ENCODE measurements around the gene DNM2.

The DNM2 gene

GRCh38 chr19:10760273-10760944 is 42.5 kb downstream of the DNM2 start:
- Histone ChIP-seq H3K27ac (ENCODE audit: low read depth, low read length) (no peak overlapping the region), H3K36me3 (ENCODE audit: control insufficient read depth, insufficient read depth, low read length) (peaks cover 5% of the 10 kb centered on the region)

GRCh38 chr19:10761443-10762250 is 43.8 kb downstream of the DNM2 start:
- Histone ChIP-seq H4K8ac (ENCODE audit: low read depth, low read length) (no peak overlapping the region), H3K18ac (ENCODE audit: low read length) (no peak overlapping the region), H3K79me1 (ENCODE audit: low read length) (peaks cover 12% of the 10 kb centered on the region), H3K79me2 (ENCODE audit: control insufficient read depth, insufficient read depth, low read length) (peaks cover 2% of the 10 kb centered on the region), H3K56ac (ENCODE audit: low read length) (no peak overlapping the region), H3K27me3 (ENCODE audit: insufficient read depth, low read length, poor library complexity) (no peaks in the 10 kb centered on the region), H2BK5ac (ENCODE audit: low read length) (no peak overlapping the region), H3K4ac (ENCODE audit: low read depth, low read length) (no peak overlapping the region), H2AK5ac (ENCODE audit: low read length) (no peak overlapping the region), H3K27ac (ENCODE audit: low read depth, low read length) (no peak overlapping the region), H2BK15ac (replicated peaks; ENCODE audit: low read depth) (no peak overlapping the region), H2BK120ac (ENCODE audit: low read depth, low read length) (no peak overlapping the region), H3K36me3 (ENCODE audit: control insufficient read depth, insufficient read depth, low read length) (peaks cover 5% of the 10 kb centered on the region), H3K23ac (ENCODE audit: low read length) (no peak overlapping the region), H3K4me1 (ENCODE audit: control insufficient read depth, low read depth, low read length) (peaks cover 4% of the 10 kb centered on the region), H4K5ac (ENCODE audit: low read length) (no peak overlapping the region), H3K4me2 (ENCODE audit: low read length) (no peak overlapping the region), H3K9ac (ENCODE audit: low read length) (no peak overlapping the region), H3K4me3 (ENCODE audit: low read length) (no peak overlapping the region)
- WGBS (ENCODE audit: extremely low coverage, insufficient coverage, low lambda C conversion rate) = no CpG with 5 or more reads among the region's 19 CpGs
- DNase-seq = no peak

More at GRCh38 chr19:10760273-10760944, 42.5 kb downstream of the DNM2 start:
- no peak overlapping the region for H3K4ac ChIP-seq (ENCODE audit: low read depth, low read length)
- H3K9ac ChIP-seq (ENCODE audit: low read length) = no peak overlapping the region
- no peak overlapping the region for H3K4me3 ChIP-seq (ENCODE audit: low read length)
- no peak overlapping the region for H3K23ac ChIP-seq (ENCODE audit: low read length)
- no CpG with 5 or more reads among the region's 17 CpGs for WGBS (ENCODE audit: extremely low coverage, insufficient coverage, low lambda C conversion rate)
- no peak overlapping the region for H2BK5ac ChIP-seq (ENCODE audit: low read length)
- H2BK15ac ChIP-seq (replicated peaks; ENCODE audit: low read depth) = no peak overlapping the region
- H3K56ac ChIP-seq (ENCODE audit: low read length) = no peak overlapping the region
- H4K5ac ChIP-seq (ENCODE audit: low read length) = no peak overlapping the region
- H3K4me2 ChIP-seq (ENCODE audit: low read length) = no peak overlapping the region
- no peak overlapping the region for H2BK120ac ChIP-seq (ENCODE audit: low read depth, low read length)
- H2AK5ac ChIP-seq (ENCODE audit: low read length) = no peak overlapping the region
- peaks cover 15% of the 10 kb centered on the region for H3K79me1 ChIP-seq (ENCODE audit: low read length)
- peaks cover 5% of the 10 kb centered on the region for H3K79me2 ChIP-seq (ENCODE audit: control insufficient read depth, insufficient read depth, low read length)
- H3K27me3 ChIP-seq (ENCODE audit: insufficient read depth, low read length, poor library complexity) = no peaks in the 10 kb centered on the region
- no peak overlapping the region for H3K18ac ChIP-seq (ENCODE audit: low read length)
- no peak overlapping the region for H4K8ac ChIP-seq (ENCODE audit: low read depth, low read length)
- H3K4me1 ChIP-seq (ENCODE audit: control insufficient read depth, low read depth, low read length) = peaks cover 4% of the 10 kb centered on the region
- peak; percentile 48 for DNase-seq

GRCh38 chr19:10762656-10763055 is 44.8 kb downstream of the DNM2 start:
- no CpG with 5 or more reads among the region's 1 CpG for WGBS (ENCODE audit: extremely low coverage, insufficient coverage, low lambda C conversion rate)
- Histone ChIP-seq H3K79me1 (ENCODE audit: low read length) (peaks cover 7% of the 10 kb centered on the region), H3K27me3 (ENCODE audit: insufficient read depth, low read length, poor library complexity) (no peaks in the 10 kb centered on the region), H3K56ac (ENCODE audit: low read length) (peak overlapping the region; percentile 64), H3K4ac (ENCODE audit: low read depth, low read length) (no peak overlapping the region), H3K4me1 (ENCODE audit: control insufficient read depth, low read depth, low read length) (peaks cover 4% of the 10 kb centered on the region), H3K4me2 (ENCODE audit: low read length) (no peak overlapping the region), H3K4me3 (ENCODE audit: low read length) (no peak overlapping the region), H3K23ac (ENCODE audit: low read length) (no peak overlapping the region), H2BK120ac (ENCODE audit: low read depth, low read length) (no peak overlapping the region), H3K27ac (ENCODE audit: low read depth, low read length) (no peak overlapping the region), H3K36me3 (ENCODE audit: control insufficient read depth, insufficient read depth, low read length) (peaks cover 5% of the 10 kb centered on the region), H2BK15ac (replicated peaks; ENCODE audit: low read depth) (no peak overlapping the region), H3K79me2 (ENCODE audit: control insufficient read depth, insufficient read depth, low read length) (peaks cover 2% of the 10 kb centered on the region), H3K18ac (ENCODE audit: low read length) (no peak overlapping the region), H3K9ac (ENCODE audit: low read length) (no peak overlapping the region), H4K5ac (ENCODE audit: low read length) (no peak overlapping the region), H2BK5ac (ENCODE audit: low read length) (no peak overlapping the region), H4K8ac (ENCODE audit: low read depth, low read length) (no peak overlapping the region), H2AK5ac (ENCODE audit: low read length) (no peak overlapping the region)
- peak; percentile 50 for DNase-seq

- Histone ChIP-seq H3K79me2 (ENCODE audit: control insufficient read depth, insufficient read depth, low read length) (peaks cover 2% of the 10 kb centered on the region), H3K36me3 (ENCODE audit: control insufficient read depth, insufficient read depth, low read length) (peaks cover 5% of the 10 kb centered on the region), H2BK120ac (ENCODE audit: low read depth, low read length) (no peak overlapping the region), H3K4me2 (ENCODE audit: low read length) (no peak overlapping the region), H3K18ac (ENCODE audit: low read length) (no peak overlapping the region), H2BK15ac (replicated peaks; ENCODE audit: low read depth) (no peak overlapping the region), H3K56ac (ENCODE audit: low read length) (no peak overlapping the region), H3K79me1 (ENCODE audit: low read length) (peaks cover 7% of the 10 kb centered on the region), H3K27ac (ENCODE audit: low read depth, low read length) (no peak overlapping the region), H4K5ac (ENCODE audit: low read length) (no peak overlapping the region), H2BK5ac (ENCODE audit: low read length) (no peak overlapping the region), H3K4ac (ENCODE audit: low read depth, low read length) (no peak overlapping the region), H3K23ac (ENCODE audit: low read length) (no peak overlapping the region), H2AK5ac (ENCODE audit: low read length) (no peak overlapping the region), H3K9ac (ENCODE audit: low read length) (no peak overlapping the region), H3K4me3 (ENCODE audit: low read length) (no peak overlapping the region), H3K4me1 (ENCODE audit: control insufficient read depth, low read depth, low read length) (peaks cover 4% of the 10 kb centered on the region), H4K8ac (ENCODE audit: low read depth, low read length) (no peak overlapping the region), H3K27me3 (ENCODE audit: insufficient read depth, low read length, poor library complexity) (no peaks in the 10 kb centered on the region)
- DNase-seq = no peak
- WGBS (ENCODE audit: extremely low coverage, insufficient coverage, low lambda C conversion rate) = no CpG with 5 or more reads among the region's 5 CpGs
These were observed 45.5 kb downstream of the DNM2 start for GRCh38 chr19:10763411-10763810.

- Histone ChIP-seq H3K36me3 (ENCODE audit: control insufficient read depth, insufficient read depth, low read length) (peaks cover 5% of the 10 kb centered on the region), H3K27ac (ENCODE audit: low read depth, low read length) (no peak overlapping the region), H4K5ac (ENCODE audit: low read length) (no peak overlapping the region), H3K79me2 (ENCODE audit: control insufficient read depth, insufficient read depth, low read length) (peaks cover 2% of the 10 kb centered on the region), H2AK5ac (ENCODE audit: low read length) (no peak overlapping the region), H3K4me2 (ENCODE audit: low read length) (no peak overlapping the region), H3K4me1 (ENCODE audit: control insufficient read depth, low read depth, low read length) (peaks cover 4% of the 10 kb centered on the region), H4K8ac (ENCODE audit: low read depth, low read length) (no peak overlapping the region), H2BK5ac (ENCODE audit: low read length) (no peak overlapping the region), H3K27me3 (ENCODE audit: insufficient read depth, low read length, poor library complexity) (no peaks in the 10 kb centered on the region), H3K4ac (ENCODE audit: low read depth, low read length) (no peak overlapping the region), H3K4me3 (ENCODE audit: low read length) (no peak overlapping the region), H3K56ac (ENCODE audit: low read length) (no peak overlapping the region), H3K18ac (ENCODE audit: low read length) (no peak overlapping the region), H2BK120ac (ENCODE audit: low read depth, low read length) (no peak overlapping the region), H3K23ac (ENCODE audit: low read length) (no peak overlapping the region), H3K9ac (ENCODE audit: low read length) (no peak overlapping the region), H2BK15ac (replicated peaks; ENCODE audit: low read depth) (no peak overlapping the region), H3K79me1 (ENCODE audit: low read length) (peaks cover 7% of the 10 kb centered on the region)
- DNase-seq = no peak
- WGBS (ENCODE audit: extremely low coverage, insufficient coverage, low lambda C conversion rate) = no CpG with 5 or more reads among the region's 11 CpGs
These were observed 46.0 kb downstream of the DNM2 start for GRCh38 chr19:10763828-10764339.

All from mesendoderm (in vitro differentiated cells).